ENCODE results near the gene CBY1. TPM values are rescaled to one million over a fixed set of nuclear protein-coding genes. Genes with fewer than 3 reads are reported as not detected.

Gene CBY1
- total RNA-seq, 1 donor from 2014 or later, result 25.0 TPM

DNA sequence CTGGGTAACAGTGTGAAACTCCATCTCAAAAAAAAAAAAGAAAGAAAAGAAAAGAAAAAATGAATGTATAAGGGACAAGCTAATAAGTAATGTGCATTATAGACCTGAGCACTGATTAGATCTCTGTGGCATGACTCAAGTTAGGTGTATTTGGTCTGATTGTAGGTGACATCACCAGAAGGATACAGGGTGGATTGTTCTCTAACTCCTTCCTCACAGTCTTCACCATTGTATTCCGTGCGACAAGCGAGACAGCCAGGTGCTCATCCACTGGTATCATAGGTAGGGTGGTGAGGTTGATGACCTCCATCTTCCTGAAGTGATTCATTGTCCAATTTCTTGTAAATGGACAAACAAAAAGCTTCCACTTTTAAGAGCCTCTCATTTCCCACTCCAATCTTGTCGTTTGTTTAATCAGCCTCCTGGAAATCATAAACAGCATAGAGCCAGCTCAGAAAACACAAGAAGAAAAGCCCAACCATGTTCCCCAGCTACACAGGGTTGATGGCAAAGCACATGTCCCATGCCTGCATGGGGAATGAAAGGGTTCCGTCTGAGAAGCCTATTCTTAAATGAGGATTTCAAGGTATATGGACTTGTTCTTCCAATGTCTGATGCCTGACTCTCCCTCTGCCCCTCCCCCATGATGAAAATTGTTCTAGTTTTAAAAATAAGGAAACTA is 6.5 kb upstream of the CBY1 start:
- peak; percentile 28 for DNase-seq (ENCODE audit: low read depth)

DNA sequence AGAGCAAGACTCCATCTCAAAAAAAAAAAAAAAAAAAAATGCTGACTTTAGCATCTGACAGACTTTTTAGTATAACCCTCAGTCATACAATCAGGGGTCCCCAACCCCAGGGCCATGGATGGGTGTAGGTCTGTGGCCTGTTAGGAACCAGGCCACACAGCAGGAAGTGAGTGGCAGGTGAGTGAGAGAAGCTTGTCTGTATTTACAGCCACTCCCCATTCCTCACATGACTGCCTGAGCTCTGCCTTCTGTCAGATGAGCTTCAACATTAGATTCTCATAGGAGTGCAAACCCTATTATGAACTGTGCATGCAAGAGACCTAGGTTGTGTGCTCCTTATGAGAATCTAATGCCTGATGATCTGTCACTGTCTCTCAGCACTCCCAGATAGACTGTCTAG is 3.6 kb upstream of the CBY1 start:
- peak; percentile 8 for DNase-seq (ENCODE audit: low read depth)

- no peak for DNase-seq (ENCODE audit: low read depth)
These were observed 2.7 kb upstream of the CBY1 start for GRCh38 chr22:38653741-38654140.

GRCh38 chr22:38655519-38656255 is 751 bp upstream of the CBY1 start:
- DNase-seq (ENCODE audit: low read depth), result peak; percentile 22

- peak; percentile 25 for DNase-seq (ENCODE audit: low read depth)
These were observed 839 bp downstream of the CBY1 start for GRCh38 chr22:38657045-38657909.

DNA sequence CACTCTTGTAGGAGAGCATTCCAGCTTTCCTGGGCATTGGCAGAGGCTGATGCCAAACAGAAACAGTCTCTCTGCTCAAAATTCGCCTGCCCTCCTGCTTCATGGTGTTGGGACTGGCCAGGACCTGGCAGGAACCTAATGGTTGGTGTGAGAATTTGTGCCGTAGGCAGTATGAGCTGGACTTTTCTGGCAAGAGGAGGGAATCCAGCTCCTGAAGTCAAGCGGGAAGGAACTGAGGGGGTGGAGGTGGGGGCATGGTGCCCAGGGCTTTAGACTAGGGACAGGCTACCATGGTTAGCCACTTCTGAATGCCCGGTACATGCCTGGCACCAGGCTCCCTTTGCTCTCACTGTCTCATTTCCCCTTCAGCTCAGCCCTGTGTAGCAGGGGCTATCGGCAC is 18.4 kb downstream of the CBY1 start:
- peak; percentile 57 for DNase-seq (ENCODE audit: low read depth)

DNA sequence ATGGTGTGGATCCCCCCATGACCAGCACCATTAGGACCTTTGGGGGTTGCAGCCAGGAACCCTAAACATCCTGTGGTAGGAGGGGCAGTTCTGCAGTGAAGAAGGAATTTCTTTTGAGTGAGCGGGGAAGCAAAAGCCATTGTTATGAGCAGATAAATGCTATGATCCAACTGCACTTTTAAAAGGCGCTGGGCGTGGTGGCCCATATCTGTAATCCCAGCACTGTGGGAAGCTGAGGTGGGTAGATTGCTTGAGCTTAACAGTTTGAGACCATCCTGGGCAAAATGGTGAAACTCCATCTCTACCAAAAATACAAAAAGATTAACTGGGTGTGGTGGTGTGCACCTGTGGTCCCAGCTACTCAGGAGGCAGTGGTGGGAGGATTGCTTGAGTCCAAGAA is 19.4 kb downstream of the CBY1 start:
- no peak for DNase-seq (ENCODE audit: low read depth)

DNA sequence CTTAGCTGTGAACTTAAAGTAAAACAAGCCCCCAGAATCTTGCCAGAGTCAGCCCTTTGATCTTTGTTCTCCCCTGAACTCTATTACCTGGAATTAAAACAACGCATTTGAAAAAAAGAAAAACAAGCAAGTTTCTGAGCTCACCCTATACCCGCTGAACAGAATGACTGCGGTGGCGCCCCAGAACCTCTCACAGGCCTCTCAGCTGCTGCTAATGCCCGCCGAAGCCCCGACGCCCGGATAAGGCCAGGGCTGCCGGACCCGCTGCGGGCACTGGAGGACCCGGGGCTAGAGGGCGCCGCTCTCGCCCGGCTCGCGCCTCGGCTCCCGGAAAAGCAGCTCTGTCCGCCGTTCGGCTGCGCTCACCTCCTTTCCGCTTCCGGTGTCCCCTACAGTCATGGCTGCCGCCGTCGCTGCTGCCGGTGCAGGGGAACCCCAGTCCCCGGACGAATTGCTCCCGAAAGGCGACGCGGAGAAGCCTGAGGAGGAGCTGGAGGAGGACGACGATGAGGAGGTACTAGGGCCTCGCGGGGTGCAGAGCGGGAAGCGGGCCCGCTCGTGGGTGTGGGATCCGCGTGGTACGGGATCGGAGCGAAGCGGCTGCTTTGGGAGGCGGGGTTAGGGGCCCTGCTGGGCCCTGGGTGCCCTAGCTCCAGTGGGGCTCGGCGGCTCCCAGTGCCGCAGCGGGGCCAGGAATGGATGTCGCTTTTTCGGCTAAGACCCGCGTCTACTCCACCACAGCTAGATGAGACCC is 25.3 kb downstream of the CBY1 start, which contains the start of gene TOMM22:
TOMM22 (plus strand) TSS at position 376 of the 754 bp plus-strand sequence; CDS start at position 398, 22 bp downstream.
- DNase-seq (ENCODE audit: low read depth), result peak; percentile 66

- no peak for DNase-seq (ENCODE audit: low read depth)
These were observed 28.5 kb downstream of the CBY1 start for GRCh38 chr22:38684895-38685294.

DNA sequence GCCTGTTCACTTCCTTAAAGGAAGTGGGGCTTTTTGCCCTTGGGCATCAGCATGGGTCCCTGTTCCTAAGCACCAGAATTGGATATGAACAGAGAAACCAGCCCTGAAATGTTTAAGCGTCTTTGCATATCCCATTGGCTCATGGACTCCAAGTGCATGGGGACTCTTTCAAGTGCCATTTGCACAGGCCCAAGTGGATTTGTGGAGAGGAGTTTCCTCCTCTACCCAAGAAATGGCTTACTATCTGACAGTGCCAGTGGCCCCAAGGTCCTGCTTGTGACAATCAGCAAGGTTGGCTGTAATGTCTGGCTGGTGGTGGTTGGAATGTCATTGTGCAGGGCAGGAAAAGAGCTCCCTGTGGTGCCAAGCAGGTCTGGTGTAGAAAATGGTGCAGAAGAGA is 29.3 kb downstream of the CBY1 start:
- no peak for DNase-seq (ENCODE audit: low read depth)

GRCh38 chr22:38689651-38690050 is 33.2 kb downstream of the CBY1 start:
- peak; percentile 45 for DNase-seq (ENCODE audit: low read depth)

DNA sequence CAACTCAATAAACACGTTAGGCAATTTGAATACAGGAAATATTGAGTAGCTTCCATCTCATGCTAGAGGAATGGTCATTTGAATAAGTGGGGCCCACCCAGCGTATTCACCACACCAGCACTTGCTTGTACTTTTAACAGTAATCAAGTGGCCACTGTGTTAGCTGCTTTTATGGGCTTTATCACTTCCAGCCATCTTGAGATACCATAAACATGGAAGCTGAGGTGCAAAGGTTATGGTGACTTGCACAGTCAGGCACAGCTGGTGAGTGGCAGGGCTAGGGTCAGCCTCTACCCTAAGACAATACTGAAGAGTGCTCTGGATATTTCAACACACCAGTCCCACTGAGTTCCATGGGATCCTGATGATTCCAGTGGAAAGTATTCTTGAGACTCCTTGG is 37.6 kb downstream of the CBY1 start:
- no peak for DNase-seq (ENCODE audit: low read depth)

DNA sequence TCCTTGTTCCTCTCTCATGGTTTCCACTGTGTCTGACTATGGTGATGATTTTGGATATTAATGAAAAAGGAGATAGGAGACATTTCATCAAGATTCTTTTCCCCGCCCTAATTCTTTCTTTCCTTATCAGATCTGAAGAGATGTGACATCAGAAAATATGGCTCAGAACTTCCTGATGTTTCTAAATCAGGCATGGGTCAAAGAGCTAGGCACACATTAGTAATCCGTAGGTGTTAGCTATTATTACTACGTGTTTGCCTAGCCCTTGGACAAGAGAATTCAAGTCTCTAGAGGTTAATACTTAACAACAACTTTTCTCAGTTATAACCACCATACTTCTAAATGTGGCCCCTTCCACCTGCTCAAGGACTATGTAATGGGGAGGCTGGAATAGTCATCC is 38.5 kb downstream of the CBY1 start:
- DNase-seq (ENCODE audit: low read depth), result peak; percentile 49

DNA sequence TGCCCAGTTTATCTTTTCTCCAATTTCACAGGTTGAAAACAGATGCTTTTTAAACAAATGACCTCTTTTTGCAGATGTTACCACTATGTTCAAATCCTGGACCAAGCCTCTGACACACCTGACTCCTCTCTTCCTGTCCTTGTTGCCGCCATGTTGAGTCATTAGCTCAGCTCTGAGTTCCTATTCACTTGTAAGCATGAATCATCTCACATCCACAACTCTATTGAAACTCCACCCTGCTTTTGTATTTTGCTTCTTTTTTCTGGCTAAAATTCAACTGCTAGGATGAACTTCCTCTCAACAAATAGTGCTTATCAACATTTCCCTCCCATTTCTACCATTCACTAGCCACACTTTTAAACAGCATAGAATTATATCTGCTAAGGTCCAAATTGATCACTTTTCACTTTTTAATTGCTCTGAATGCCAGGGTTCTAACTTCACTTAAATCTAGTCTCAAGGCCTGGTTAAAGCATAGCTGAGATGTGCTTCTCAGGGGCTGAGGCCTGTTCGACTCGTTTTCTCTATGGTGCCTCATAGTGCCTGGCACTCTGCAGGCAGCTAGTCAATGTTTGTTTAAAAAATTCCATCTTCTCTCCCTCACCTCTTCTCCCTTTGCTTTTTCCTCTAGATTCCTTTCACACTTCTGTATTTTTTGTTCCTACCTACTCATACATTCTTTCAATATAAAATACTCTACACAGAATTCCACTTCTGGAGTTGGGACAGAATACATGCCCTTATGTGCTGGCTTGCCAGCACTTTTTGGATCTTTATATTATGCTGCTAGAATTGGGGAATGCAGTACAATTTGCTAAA is 40.4 kb downstream of the CBY1 start:
- DNase-seq (ENCODE audit: low read depth), result peak; percentile 87

DNA sequence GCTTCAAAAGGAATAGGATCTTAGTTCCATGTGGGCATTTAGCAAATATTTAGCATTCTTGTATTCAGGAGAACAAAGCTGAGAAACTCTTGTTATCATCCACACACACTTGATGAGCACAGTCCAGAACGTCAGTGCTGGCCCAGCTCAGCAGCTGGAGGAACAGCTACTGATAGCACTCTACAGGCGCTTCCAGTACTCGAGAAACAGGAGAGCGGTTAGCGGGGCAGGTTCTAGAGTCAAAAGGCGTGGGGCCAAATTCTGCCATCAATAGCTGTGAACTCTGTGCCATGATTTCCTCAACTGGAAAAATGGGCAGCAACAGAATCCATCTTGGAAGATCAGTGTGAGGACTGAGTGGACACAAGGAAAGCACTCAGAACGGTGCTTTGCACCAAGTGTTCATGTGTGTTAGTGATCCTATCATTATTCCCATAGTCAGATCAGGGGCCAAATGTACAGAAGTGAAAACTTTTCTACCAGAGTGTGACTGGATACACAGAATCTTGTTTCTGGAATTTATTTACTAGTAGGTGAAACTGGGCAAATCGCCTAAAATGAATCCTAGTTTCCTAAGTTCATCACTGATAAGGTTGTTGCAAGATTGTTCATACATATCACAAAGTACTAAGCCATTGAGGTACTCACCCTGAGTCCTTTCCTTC is 41.1 kb downstream of the CBY1 start:
- DNase-seq (ENCODE audit: low read depth), result no peak

GRCh38 chr22:38698407-38699094 is 42.1 kb downstream of the CBY1 start:
- no peak for DNase-seq (ENCODE audit: low read depth)

- no peak for DNase-seq (ENCODE audit: low read depth)
These were observed 42.7 kb downstream of the CBY1 start for GRCh38 chr22:38699143-38699542.

GRCh38 chr22:38699784-38700183 is 43.3 kb downstream of the CBY1 start:
- DNase-seq (ENCODE audit: low read depth), result peak; percentile 51

DNA sequence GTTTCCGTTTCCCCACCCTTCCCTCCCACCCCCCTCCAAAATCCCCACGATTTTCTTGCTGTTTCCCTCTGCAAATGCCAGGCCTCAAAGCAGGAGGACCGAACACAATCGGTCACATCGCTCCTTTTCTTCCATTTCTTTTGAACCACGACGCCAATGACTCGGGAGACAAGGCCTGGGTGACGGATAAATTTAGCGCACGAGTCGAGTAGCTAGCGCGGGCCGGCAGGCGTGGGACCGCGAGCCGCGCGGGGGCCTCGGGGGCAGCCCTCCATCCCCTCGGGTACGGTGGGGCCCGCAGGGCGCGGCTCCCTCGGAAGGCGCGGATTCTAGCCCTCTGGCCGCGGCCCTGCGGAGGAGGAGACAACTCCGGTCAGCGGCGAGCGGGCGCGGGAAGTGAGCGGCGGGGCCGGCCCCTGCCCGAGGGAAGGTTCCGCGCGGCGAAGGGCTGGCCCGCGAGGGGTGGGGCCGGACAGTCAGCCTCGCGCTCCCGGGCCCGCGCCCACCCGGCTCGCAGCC is 43.9 kb downstream of the CBY1 start:
- DNase-seq (ENCODE audit: low read depth), result no peak

Data from renal cortical epithelial cell (primary cell).